Stimulated activated CD4-positive, alpha-beta T cell treated with anti-CD3 and anti-CD28 coated beads, Interleukin-1b, Interleukin-23, amount 100 ng/mL, for 1 hour (primary cell): Measurements from ENCODE around the gene TMSB10.

Experiments
- DNase-seq, 2 donors: peaks; one replicate each; pipeline ENCODE4 v3.0.0-alpha.2; 2020; ENCODE audit warnings: low read depth in 2 of 2

Gene TMSB10

GRCh38 chr2:84880645-84881521 lies 24.6 kb upstream of the TMSB10 start, which contains the start of gene TRABD2A:
Gene TRABD2A, minus strand, starts transcription at chr2:84881084. Its CDS starts 45 bp downstream, at chr2:84881039.
- DNase-seq = peak in 1 of 2 donors; percentile 27

DNA sequence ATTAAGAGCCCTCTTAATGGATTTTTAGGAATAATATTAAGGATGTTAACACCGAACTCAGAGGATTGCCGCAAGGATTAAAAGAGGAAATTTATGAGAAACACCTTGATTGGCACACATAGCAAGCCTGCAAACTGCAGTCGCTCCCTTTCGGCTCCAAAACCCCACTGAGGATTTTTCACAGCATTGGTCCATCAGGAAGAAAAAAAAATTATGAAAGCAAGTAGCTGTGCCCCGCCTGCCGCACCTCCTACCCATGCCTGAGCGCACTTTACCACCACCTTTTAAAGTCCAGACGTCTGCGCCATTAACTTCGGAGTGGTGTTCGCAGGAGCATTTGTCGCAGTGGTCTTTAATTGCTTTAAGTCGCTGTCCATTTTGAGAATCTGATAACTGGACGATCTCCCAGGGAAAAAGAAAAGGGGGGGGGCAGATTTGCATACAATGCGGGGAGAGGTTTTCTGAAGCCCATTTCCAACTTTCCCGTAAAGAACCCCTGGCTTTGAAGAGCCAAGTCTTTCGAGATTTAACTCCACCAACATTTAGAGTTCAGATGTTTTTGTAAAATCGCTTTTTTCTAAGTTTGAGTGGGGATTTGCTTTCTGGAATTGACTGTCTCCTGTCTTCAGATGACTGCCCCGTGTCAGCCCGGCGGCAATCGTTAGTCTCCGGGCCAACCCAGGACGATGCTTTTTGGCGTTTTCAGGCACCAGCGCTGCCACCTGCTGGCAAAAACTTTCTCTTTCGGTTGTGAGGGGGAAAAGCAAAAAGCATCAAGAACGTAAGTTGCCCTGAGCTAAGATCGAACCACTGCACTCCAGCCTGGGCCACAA lies 23.7 kb upstream of the TMSB10 start:
- DNase-seq = peak; percentile 64 to 70

DNA sequence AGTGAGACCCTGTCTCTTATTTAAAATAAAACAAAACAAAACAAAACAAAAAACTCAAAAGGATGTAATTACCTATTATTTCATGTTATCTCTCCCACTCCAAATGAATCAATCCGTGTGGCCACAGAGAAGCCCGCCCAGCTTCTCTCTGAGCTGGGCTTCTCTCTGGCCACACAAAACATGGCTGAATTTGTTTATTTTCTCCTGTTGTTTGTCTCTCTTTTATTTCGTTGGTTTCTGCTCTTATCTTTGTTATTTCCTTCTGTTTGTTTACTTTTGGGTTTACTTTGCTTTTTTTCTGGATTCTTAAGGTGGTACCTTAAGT lies 23.1 kb upstream of the TMSB10 start:
- no peak for DNase-seq

DNA sequence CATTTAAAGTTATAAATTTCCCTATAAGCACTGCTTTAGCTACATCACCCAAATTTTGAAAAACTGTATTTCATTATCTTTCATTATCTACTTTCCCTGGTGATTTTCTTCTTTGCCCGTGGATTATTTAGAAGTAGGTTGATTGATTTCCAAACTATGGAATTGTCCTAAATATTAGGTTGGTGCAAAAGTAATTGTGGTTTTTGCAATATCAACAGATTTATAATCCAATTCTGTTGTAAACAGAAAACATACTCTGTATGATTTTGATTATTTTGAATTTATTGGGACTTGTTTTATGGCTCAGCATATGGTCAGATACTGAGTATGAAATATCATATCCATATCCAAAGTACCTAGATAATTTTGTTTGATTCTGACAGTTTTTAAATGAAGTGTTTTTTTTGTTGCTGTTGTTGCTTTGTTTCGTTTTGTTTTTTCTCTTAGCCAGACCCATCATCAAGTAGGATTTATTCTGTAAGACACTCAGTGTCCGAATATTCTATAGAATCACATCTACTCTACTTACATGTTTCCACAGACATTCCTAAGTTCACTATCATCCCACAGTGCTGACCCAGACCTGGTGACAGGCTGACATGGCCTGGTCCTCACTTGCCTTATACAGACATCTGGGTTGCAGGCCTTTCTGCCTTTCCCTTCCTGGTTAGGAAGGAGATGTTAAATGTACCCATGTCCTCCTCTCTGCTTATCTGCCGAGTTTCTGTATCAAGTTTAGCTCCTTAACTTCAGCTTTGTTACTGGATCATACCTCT lies 22.5 kb upstream of the TMSB10 start:
- no peak for DNase-seq

DNA sequence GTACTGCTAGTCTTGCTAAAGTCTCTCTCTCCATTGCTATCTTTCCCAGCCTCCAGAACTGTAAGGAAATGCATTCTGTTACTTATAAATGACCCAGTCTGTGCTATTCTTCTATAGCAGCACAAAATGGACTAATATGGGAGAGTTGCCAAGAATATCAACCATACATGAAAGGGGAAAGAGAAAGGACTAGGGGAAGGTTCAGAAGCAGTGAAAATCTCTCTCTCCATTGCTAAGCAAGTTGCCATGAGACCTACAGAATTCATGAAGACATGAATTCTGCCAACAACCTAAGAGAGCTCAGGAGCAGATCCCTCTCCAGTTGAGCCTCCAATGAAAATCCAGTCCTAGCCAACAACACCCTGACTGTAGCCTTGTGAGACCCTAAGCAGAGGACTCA lies 21.0 kb upstream of the TMSB10 start:
- no peak for DNase-seq

DNA sequence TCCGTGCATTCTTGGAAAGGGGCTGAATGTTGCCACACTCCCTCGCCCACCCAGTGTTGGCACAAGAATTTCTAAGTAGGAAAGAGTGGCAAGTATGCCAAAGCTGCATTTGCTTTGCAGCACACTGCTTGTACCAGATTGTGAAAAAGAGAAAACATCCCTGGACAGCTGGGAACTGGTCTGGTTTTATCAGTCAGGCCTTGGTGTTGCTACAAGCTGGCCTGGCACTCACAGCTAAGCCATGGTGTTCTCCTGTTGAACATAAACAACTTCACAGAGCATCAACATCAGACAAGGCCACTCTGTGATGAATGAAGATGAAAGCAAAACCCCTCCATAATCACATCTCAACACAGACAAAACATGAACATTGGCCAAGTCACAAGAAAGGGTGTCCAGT lies 20.3 kb upstream of the TMSB10 start:
- DNase-seq = no peak

DNA sequence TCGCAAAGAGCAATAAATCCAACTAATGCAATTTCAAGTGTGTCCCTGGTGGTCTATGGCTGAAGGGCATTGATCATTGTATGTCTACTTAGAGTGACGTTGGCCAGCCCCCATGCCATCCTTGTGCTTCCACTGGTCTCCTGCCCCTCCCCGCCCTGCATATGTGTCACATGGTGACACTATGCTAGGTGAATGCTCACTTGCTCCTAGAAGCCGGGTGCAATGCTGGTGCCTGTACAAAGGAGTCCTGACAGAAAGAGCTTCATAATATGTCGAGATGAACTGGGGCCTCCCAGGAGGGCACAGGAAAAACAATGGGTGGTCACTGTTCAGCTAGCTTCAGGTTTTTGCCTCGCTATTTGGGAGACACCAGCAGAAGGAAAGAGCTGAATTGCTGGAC lies 18.7 kb upstream of the TMSB10 start:
- DNase-seq = no peak

GRCh38 chr2:84888401-84889276 lies 16.8 kb upstream of the TMSB10 start:
- no peak for DNase-seq

- DNase-seq = no peak
Measured at GRCh38 chr2:84889332-84889731, 16.1 kb upstream of the TMSB10 start.

GRCh38 chr2:84891355-84892010 lies 14.0 kb upstream of the TMSB10 start:
- DNase-seq = no peak

GRCh38 chr2:84894131-84894586 lies 11.3 kb upstream of the TMSB10 start:
- no peak for DNase-seq

DNA sequence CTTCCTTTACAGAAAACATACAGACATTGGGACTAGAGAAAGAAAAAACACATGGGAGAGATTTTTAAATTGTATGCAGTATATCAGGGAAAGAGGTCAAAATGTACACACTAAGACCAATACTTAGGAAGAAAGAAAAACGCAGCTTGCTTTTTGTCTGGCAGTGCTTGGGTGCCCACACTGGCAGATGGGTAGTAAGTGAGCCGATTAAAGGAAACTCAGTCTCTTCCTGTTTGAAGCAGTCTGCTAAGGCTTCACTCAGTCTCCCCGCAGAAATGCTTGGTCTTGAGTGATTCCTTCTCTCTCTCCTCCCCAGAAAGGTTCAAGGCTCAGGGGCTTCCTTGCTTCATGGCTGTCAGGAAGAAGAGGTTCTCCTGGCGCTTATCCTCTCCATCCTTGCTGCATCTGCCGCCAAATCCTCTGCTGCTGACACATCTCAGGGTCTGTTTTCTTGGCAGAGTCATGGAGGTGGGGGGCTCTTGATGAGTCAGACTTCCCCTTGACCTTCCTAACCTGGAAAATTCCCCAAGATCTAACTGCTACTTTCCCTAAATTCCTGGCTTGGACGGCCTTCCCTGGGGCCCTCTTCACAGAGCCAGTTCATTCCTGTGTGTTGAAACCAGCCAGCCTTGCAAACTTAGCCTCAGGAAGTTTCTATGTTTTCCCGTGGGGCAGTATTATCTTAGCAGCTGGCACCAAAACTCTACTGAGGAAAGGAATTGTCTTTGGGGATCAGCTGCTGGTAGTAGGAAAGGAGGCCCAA lies 10.5 kb upstream of the TMSB10 start:
- DNase-seq = no peak

GRCh38 chr2:84896567-84896966 lies 8.9 kb upstream of the TMSB10 start:
- no peak for DNase-seq

DNA sequence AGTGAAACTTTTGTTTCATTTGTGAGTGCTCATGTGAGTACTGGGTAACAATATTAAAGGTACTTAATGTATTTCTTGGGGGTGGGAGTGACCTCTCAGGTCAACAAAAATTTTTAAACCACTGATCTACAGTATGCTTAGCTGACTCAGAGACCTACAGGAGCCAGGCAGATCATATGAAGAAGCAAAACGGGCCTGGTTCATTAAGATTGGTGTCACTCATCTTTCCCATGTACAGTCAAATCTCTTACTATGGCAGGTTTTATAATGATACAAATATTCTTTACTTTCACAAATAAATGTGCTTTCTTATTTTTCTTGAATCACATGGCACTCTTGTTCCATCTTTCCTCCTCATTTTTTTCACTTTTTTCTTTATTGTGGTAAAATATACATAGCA lies 7.7 kb upstream of the TMSB10 start:
- no peak for DNase-seq

DNA sequence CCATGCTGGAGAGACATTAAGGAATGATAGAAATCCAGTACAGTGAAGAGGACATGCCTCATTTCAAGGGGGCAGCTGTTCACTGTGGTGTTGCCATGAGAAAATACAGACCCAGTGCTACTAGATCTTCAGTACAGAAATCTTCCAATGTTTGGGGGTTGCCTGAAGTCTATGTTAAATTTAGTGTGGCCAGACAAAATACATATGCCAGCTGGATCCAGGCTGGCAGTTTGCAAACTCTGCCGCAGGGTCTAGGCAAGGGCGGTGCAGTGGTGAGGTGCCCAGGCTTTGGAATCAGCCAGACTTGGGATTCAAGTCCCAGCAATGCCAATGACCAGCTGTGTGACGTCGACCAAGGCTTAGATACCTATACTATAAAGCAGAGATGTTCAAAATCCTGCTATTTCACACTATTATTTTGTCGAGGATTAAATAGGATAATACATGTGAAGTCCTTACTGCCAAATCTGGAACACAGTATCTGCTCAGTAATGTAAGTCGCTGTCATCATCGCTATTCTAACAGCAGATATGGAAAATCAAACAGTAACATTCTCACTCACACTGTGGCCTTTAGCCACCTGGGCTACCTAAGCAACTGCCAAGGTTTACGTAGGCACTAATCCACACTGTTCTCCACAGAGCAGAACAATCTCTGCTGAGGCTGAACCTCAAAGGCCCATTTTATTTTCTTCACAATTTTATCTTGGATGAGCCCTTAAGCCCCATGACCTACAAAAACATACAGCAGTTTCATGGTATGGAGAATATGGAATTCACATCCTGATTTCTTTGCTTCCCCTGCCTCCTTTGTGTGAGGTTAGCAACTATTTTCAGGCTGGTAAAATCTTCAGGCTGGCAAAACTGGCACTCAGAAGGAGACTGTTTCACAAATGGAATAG lies 5.9 kb upstream of the TMSB10 start:
- no peak for DNase-seq

DNA sequence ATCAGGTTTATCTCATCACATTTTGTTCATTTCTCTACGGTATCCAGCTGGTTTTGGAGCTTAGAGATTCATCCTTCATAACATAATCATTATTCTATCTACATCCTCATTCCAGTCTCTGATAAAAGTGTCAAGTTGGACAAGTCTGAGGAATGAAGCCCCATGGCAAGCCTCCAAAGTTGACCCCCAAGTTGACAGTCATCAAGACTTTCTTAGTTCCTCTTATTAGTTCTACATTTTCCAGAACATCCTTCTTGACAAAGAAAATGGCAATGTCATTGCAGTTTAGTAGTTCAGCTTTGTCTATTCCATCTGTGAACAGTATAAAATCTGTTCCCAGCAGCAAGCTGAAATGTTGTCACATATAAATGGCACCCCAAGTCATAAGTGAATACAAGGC lies 4.5 kb upstream of the TMSB10 start:
- no peak for DNase-seq

- no peak for DNase-seq
Measured at GRCh38 chr2:84901593-84902120, 3.8 kb upstream of the TMSB10 start.

GRCh38 chr2:84902526-84902925 lies 2.9 kb upstream of the TMSB10 start:
- no peak for DNase-seq
